H1 (cell line): ENCODE results near the gene PSMD9. TPM values are rescaled to one million over a fixed set of nuclear protein-coding genes. Genes with fewer than 3 reads are reported as not detected.

Source experiments
- CTCF ChIA-PET: fragments of 300-600 bp; sonication (Branson Sonifier 250); formaldehyde crosslinking; loops from one replicate; lab custom pipeline; 2021; ENCODE audit not compliant: partially characterized antibody; lab: Charles Lee
- POLR2A ChIA-PET: fragments of 300-600 bp; sonication (Branson Sonifier 250); formaldehyde crosslinking; loops from one replicate; lab custom pipeline; 2021; ENCODE audit warnings: inconsistent platforms; ENCODE audit not compliant: partially characterized antibody; lab: Charles Lee
- DNase-seq, 2 experiments: peaks; one replicate each; pipeline versions ENCODE4 v3.0.0 to v3.0.0-alpha.2; 2010 to 2022; ENCODE audit warnings: low spot score in 2 of 2, low read depth in 1 of 2, mixed read lengths in 1 of 2
- FAIRE-seq: peaks from 2 replicates; lab custom pipeline; 2011; peaks lifted over from hg19 to GRCh38; lab: Jason Lieb, UNC
- H2AFZ ChIP-seq: 2 replicates; pipeline ENCODE4 v1.8.1; 2012; ENCODE audit warnings: low read length, inconsistent platforms
- H2AK5ac ChIP-seq: 2 replicates; pipeline ENCODE4 v1.6.1; 2013; ENCODE audit warnings: low read depth, low read length
- H2BK120ac ChIP-seq: replicated peaks from 2 replicates; pipeline ENCODE3; 2013; ENCODE audit warnings: low read depth, low read length, inconsistent platforms
- H2BK12ac ChIP-seq: 2 replicates; pipeline ENCODE4 v1.6.1; 2013; ENCODE audit warnings: low read depth, low read length
- H2BK15ac ChIP-seq: 2 replicates; pipeline ENCODE4 v1.6.1; 2013; ENCODE audit warnings: low read length
- H2BK20ac ChIP-seq: 2 replicates; pipeline ENCODE4 v1.6.1; 2013; ENCODE audit warnings: low read length
- H2BK5ac ChIP-seq: 2 replicates; pipeline ENCODE4 v1.6.1; 2013; ENCODE audit warnings: low read depth, low read length
- H3K14ac ChIP-seq: 2 replicates; pipeline ENCODE4 v1.6.1; 2013; ENCODE audit warnings: inconsistent platforms; ENCODE audit not compliant: insufficient read length
- H3K18ac ChIP-seq: 2 replicates; pipeline ENCODE4 v1.6.1; 2013; ENCODE audit warnings: low read length; ENCODE audit errors: extremely low read depth
- H3K23ac ChIP-seq: 2 replicates; pipeline ENCODE4 v1.6.1; 2013; ENCODE audit warnings: inconsistent platforms; ENCODE audit not compliant: insufficient read length
- H3K23me2 ChIP-seq: 2 replicates; pipeline ENCODE4 v1.6.1; 2013; ENCODE audit warnings: low read depth, low read length
- H3K27ac ChIP-seq: 2 replicates; pipeline ENCODE4 v1.6.1; 2011; ENCODE audit warnings: low read depth, low read length, inconsistent platforms
- H3K27me3 ChIP-seq, 4 experiments: replicated peaks in 1 of 4; 1 replicate in 1 of 4; 2 replicates in 3 of 4; pipeline versions ENCODE4 v1.6.1 to v1.8.1; 2011 to 2013; ENCODE audit warnings: low read length in 3 of 4, mild to moderate bottlenecking in 3 of 4, inconsistent platforms in 2 of 4, mixed read lengths in 2 of 4, moderate library complexity in 1 of 4; ENCODE audit not compliant: control insufficient read depth in 3 of 4, insufficient read depth in 3 of 4; ENCODE audit errors: extremely low read depth in 1 of 4
- H3K36me3 ChIP-seq, 4 experiments: 2 replicates each; pipeline versions ENCODE4 v1.6.1 to v1.8.1; 2011 to 2013; ENCODE audit warnings: mild to moderate bottlenecking in 4 of 4, low read length in 3 of 4, moderate library complexity in 2 of 4, control low read depth in 1 of 4, inconsistent platforms in 1 of 4; ENCODE audit not compliant: insufficient read depth in 4 of 4, control insufficient read depth in 2 of 4
- H3K4ac ChIP-seq: replicated peaks from 2 replicates; pipeline ENCODE3; 2013; ENCODE audit warnings: low read length, low read depth, mixed read lengths, inconsistent platforms; ENCODE audit not compliant: insufficient read length
- H3K4me1 ChIP-seq, 4 experiments: replicated peaks in 1 of 4; 1 replicate in 1 of 4; 2 replicates in 3 of 4; pipeline versions ENCODE4 v1.6.1 to v1.8.1; 2011 to 2013; ENCODE audit warnings: low read length in 3 of 4, inconsistent platforms in 2 of 4, mixed read lengths in 1 of 4; ENCODE audit not compliant: insufficient read depth in 4 of 4, control insufficient read depth in 3 of 4
- H3K4me2 ChIP-seq, 2 experiments: 2 replicates each; pipeline versions ENCODE4 v1.6.1 to v1.8.1; 2011 to 2013; ENCODE audit warnings: low read depth in 2 of 2, low read length in 2 of 2, control low read depth in 1 of 2, inconsistent platforms in 1 of 2, mild to moderate bottlenecking in 1 of 2; ENCODE audit not compliant: insufficient read depth in 1 of 2
- H3K4me3 ChIP-seq, 4 experiments: fragments of 200-600, 300-600 bp in 1 of 4; sonication (generic), shearing (Covaris generic), sonication (Bioruptor Twin) in 1 of 4; 2 replicates each; pipeline versions ENCODE4 v1.5.1 to v1.8.1; 2011 to 2016; ENCODE audit warnings: low read length in 4 of 4, low read depth in 3 of 4, control low read depth in 2 of 4, inconsistent platforms in 2 of 4, mild to moderate bottlenecking in 2 of 4, mixed read lengths in 1 of 4, moderate library complexity in 1 of 4; ENCODE audit not compliant: insufficient read depth in 2 of 4; ENCODE audit errors: extremely low read depth in 1 of 4
- H3K56ac ChIP-seq: replicated peaks from 2 replicates; pipeline ENCODE3; 2013; ENCODE audit warnings: low read depth, mild to moderate bottlenecking, mixed read lengths, low read length, inconsistent platforms; ENCODE audit not compliant: insufficient read length
- H3K79me1 ChIP-seq: 2 replicates; pipeline ENCODE4 v1.6.1; 2013; ENCODE audit warnings: low read depth, low read length, control low read depth
- H3K79me2 ChIP-seq, 2 experiments: 2 replicates each; pipeline versions ENCODE4 v1.6.1 to v1.8.1; 2012 to 2013; ENCODE audit warnings: low read length in 2 of 2, mild to moderate bottlenecking in 2 of 2, inconsistent platforms in 1 of 2; ENCODE audit not compliant: insufficient read depth in 2 of 2, control insufficient read depth in 1 of 2
- H3K9ac ChIP-seq, 4 experiments: replicated peaks in 1 of 4; 1 replicate in 1 of 4; 2 replicates in 3 of 4; pipeline versions ENCODE4 v1.6.1 to v1.8.1; 2011 to 2013; ENCODE audit warnings: low read depth in 3 of 4, low read length in 3 of 4, control low read depth in 2 of 4, mild to moderate bottlenecking in 2 of 4, moderate library complexity in 2 of 4, inconsistent platforms in 1 of 4; ENCODE audit errors: extremely low read depth in 1 of 4
- H3K9me3 ChIP-seq, 2 experiments: 2 replicates each; pipeline versions ENCODE4 v1.6.1 to v1.8.1; 2012 to 2013; ENCODE audit warnings: mild to moderate bottlenecking in 2 of 2, moderate library complexity in 2 of 2, control low read depth in 1 of 2, inconsistent platforms in 1 of 2, low read depth in 1 of 2, low read length in 1 of 2, mixed read lengths in 1 of 2; ENCODE audit not compliant: insufficient read depth in 2 of 2
- H4K20me1 ChIP-seq, 2 experiments: replicated peaks in 1 of 2; 2 replicates each; pipeline versions ENCODE3 to v1.8.1; 2011 to 2013; ENCODE audit warnings: inconsistent platforms in 2 of 2, low read length in 2 of 2, mild to moderate bottlenecking in 1 of 2; ENCODE audit not compliant: insufficient read depth in 2 of 2, control insufficient read depth in 1 of 2
- H4K5ac ChIP-seq: 2 replicates; pipeline ENCODE4 v1.6.1; 2013; ENCODE audit warnings: low read length, low read depth, mixed read lengths, inconsistent platforms; ENCODE audit not compliant: insufficient read length
- H4K8ac ChIP-seq: 2 replicates; pipeline ENCODE4 v1.8.0; 2013; ENCODE audit warnings: mild to moderate bottlenecking, moderate library complexity, low read length, inconsistent platforms; ENCODE audit not compliant: insufficient read depth; ENCODE audit errors: extremely low read depth
- H4K91ac ChIP-seq: replicated peaks from 2 replicates; pipeline ENCODE3; 2013; ENCODE audit warnings: low read length, mixed read lengths, inconsistent platforms; ENCODE audit not compliant: insufficient read length
- CHD1 ChIP-seq: IDR thresholded peaks from 2 replicates; pipeline ENCODE4 v1.6.1; 2012; ENCODE audit warnings: low read depth, low read length, improper control_type of control experiment
- FOSL1 ChIP-seq: IDR thresholded peaks from 2 replicates; pipeline ENCODE4 v1.6.1; 2011; ENCODE audit warnings: mild to moderate bottlenecking, low read depth, low read length, moderate library complexity; ENCODE audit not compliant: insufficient read depth
- GABPA ChIP-seq: IDR thresholded peaks from 2 replicates; pipeline ENCODE4 v1.6.1; 2011; ENCODE audit warnings: mild to moderate bottlenecking, low read length, moderate library complexity, borderline replicate concordance; ENCODE audit not compliant: insufficient read depth
- KDM4A ChIP-seq: IDR thresholded peaks from one replicate; pipeline ENCODE4 v1.7.1; 2012; ENCODE audit warnings: low read depth, mild to moderate bottlenecking, moderate library complexity, low read length, inconsistent platforms; ENCODE audit not compliant: severe bottlenecking
- KDM5A ChIP-seq: fragments of 200-600 bp; IDR thresholded peaks from 2 replicates; pipeline ENCODE4 v1.7.1; 2012; ENCODE audit warnings: mild to moderate bottlenecking, low read length, inconsistent platforms, mixed read lengths
- NRF1 ChIP-seq: IDR thresholded peaks from 2 replicates; pipeline ENCODE4 v1.6.1; 2011; ENCODE audit warnings: mild to moderate bottlenecking, low read depth, low read length, improper control_type of control experiment
- POLR2A ChIP-seq, 2 experiments: IDR thresholded peaks; 1 replicate in 1 of 2; 2 replicates in 1 of 2; pipeline ENCODE4 v1.6.1; 2011; ENCODE audit warnings: low read depth in 2 of 2, low read length in 2 of 2, mild to moderate bottlenecking in 2 of 2; ENCODE audit errors: control extremely low read depth in 1 of 2
- POU5F1 ChIP-seq: IDR thresholded peaks from 2 replicates; pipeline ENCODE4 v1.6.1; 2011; ENCODE audit warnings: low read depth, mild to moderate bottlenecking, low read length, moderate library complexity
- RAD21 ChIP-seq, 2 experiments: IDR thresholded peaks in 1 of 2; conservative IDR thresholded peaks in 1 of 2; 2 replicates each; pipeline ENCODE4 v1.6.1; 2011; ENCODE audit warnings: low read depth in 2 of 2, low read length in 2 of 2, improper control_type of control experiment in 1 of 2, inconsistent platforms in 1 of 2, mild to moderate bottlenecking in 1 of 2, moderate library complexity in 1 of 2
- RFX5 ChIP-seq: IDR thresholded peaks from 2 replicates; pipeline ENCODE4 v1.6.1; 2011; ENCODE audit warnings: low read depth, low read length, improper control_type of control experiment, borderline replicate concordance
- SP4 ChIP-seq: IDR thresholded peaks from 2 replicates; pipeline ENCODE4 v1.6.1; 2012; ENCODE audit warnings: low read length, inconsistent platforms
- SUZ12 ChIP-seq: fragments of 200-600 bp; sonication (generic); IDR thresholded peaks from 2 replicates; pipeline ENCODE4 v1.6.1; 2012; ENCODE audit warnings: mild to moderate bottlenecking, inconsistent platforms, low read length, moderate library complexity, mixed read lengths
- TBP ChIP-seq: IDR thresholded peaks from 2 replicates; pipeline ENCODE4 v1.6.1; 2011; ENCODE audit warnings: low read depth, low read length, improper control_type of control experiment
- YY1 ChIP-seq: IDR thresholded peaks from 2 replicates; pipeline ENCODE4 v1.6.1; 2011; ENCODE audit warnings: low read depth, mild to moderate bottlenecking, low read length
- WGBS, 2 experiments: shearing (Covaris generic) in 1 of 2; methylation state at CpG; one replicate each; pipeline versions ENCODE4 v1.1.6 to v1.1.7; 2013 to 2015; ENCODE audit warnings: low lambda C conversion rate in 2 of 2, mixed read lengths in 2 of 2, inconsistent platforms in 1 of 2, low coverage in 1 of 2, missing lambda C conversion rate in 1 of 2; ENCODE audit not compliant: insufficient replicate concordance in 2 of 2, insufficient coverage in 1 of 2, insufficient read length in 1 of 2; ENCODE audit errors: extremely low coverage in 1 of 2, missing lambda C conversion rate in 1 of 2; 5-methylcytosine and 5-hydroxymethylcytosine counted together
- polyA plus RNA-seq, 7 experiments: library from polyadenylated mRNA; depleted of rRNA in 3 of 7; stranded (reverse) in 5 of 7; unstranded in 2 of 7; fragments of >200 nt in 5 of 7; fragments of 200-250 nt in 2 of 7; gene quantifications; 1 replicate in 5 of 7; 2 replicates in 1 of 7; 4 replicates in 1 of 7; pipeline versions ENCODE4 v1.2.1 to v1.2.3, GENCODE V29; 2011 to 2013; ENCODE audit warnings: missing spikeins in 2 of 7, mixed read lengths in 2 of 7
- total RNA-seq: library from RNA; stranded (reverse); fragmentation: NEBNext Ultra II Directional; extraction: Animal tissue kit (Norgen Biotek cat#: 25700); gene quantifications from 2 replicates; pipeline ENCODE4 v1.2.1, GENCODE V29; 2021

PSMD9 gene
- total and polyA plus RNA-seq, 2 of the 8 experiments (the other 6 are each of a cell fraction or from before 2014, with no cell fraction given), result 28.8 to 36.1 TPM

DNA sequence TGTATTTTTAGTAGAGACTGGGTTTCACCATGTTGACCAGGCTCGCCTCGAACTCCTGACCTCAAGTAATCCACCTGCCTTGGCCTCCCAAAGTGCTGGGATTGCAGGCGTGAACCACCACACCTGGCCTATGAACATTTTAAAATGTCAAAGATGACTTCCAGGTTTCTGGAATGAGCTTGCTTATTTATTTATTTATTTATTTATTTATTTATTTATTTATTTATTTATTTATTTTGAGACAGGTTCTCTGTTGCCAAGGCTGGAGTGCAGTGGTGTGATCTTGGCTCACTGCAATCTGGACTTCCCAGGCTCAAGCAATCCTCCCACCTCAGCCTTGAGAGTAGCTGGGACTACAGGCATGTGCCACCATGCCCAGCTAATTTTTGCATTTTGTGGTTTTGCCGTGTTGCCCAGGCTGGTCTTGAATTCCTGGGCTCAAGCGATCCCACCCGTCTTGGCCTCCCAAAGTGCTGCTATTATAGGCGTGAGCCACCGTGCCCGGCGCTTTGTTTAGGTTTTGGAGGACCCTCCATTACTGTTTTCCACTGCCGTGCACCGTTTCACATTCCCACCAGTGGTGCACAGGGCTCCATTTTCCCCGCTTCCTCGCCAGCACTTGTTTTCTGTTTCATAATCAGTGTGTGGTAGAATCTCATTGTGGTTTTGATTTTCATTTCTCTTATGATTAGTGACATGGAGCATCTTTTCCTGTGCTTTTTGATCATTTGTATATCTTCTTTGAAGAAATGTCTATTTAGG, 23.4 kb downstream of the PSMD9 start:
- Histone ChIP-seq H3K18ac (no peak overlapping the region), H3K23me2 (no peaks in the 10 kb centered on the region), H3K14ac (no peak overlapping the region), H2BK120ac (no peak overlapping the region), H3K4ac (no peak overlapping the region), H2BK12ac (no peak overlapping the region), H3K9ac (no peak overlapping the region), H3K27ac (no peak overlapping the region), H4K91ac (no peak overlapping the region), H2AFZ (no peak overlapping the region), H4K20me1 (no peaks in the 10 kb centered on the region), H2AK5ac (no peak overlapping the region), H3K4me1 (peaks cover 0 to 2% (median 0%) of the 10 kb centered on the region in 4 experiments; a peak in 1 of 7 replicates), H3K79me2 (no peaks in the 10 kb centered on the region), H2BK5ac (no peak overlapping the region), H2BK20ac (no peak overlapping the region), H3K23ac (no peak overlapping the region), H4K5ac (no peak overlapping the region), H3K27me3 (no peaks in the 10 kb centered on the region), H3K4me3 (no peak overlapping the region), H3K4me2 (no peak overlapping the region), H3K9me3 (no peaks in the 10 kb centered on the region), H3K56ac (no peak overlapping the region), H4K8ac (no peak overlapping the region), H2BK15ac (no peak overlapping the region), H3K79me1 (no peaks in the 10 kb centered on the region), H3K36me3 (peaks cover 0 to 20% (median 0%) of the 10 kb centered on the region in 4 experiments; a peak in 4 of 8 replicates)
- FAIRE-seq (no peak), DNase-seq (no peak)
- POLR2A ChIA-PET, result no interaction called here
- WGBS, 2 experiments, result 95% methylated on average over 14 of the region's 14 CpGs; no CpG with 5 or more reads in 1 of the 2 experiments
- CTCF ChIA-PET, result interaction anchor here (1.1 kb wide), 1 partner anchor 26 kb away, joined by 3 read pairs; no protein-coding TSS in a partner anchor
- no peak for TF ChIP-seq SUZ12
- TF ChIP-seq KDM5A, result no peak
- no peak for TF ChIP-seq YY1
- no peak for TF ChIP-seq NRF1
- TF ChIP-seq FOSL1, result no peak
- no peak for TF ChIP-seq GABPA
- TF ChIP-seq POU5F1, result no peak
- no peak for TF ChIP-seq TBP
- TF ChIP-seq SP4, result no peak
- no peak for TF ChIP-seq POLR2A (IDR thresholded peaks at IDR 0.05; ENCODE audit: control extremely low read depth in 1 of 2, low read depth in 2 of 2, low read length in 2 of 2)
- no peak for TF ChIP-seq RFX5
- no peak for TF ChIP-seq KDM4A
- TF ChIP-seq RAD21 (IDR thresholded peaks at IDR 0.05 in 1 of 2, conservative IDR thresholded peaks at IDR 0.05 in 1 of 2; ENCODE audit: low read depth in 2 of 2, low read length in 2 of 2), result no peak
- TF ChIP-seq CHD1, result no peak
